ENCODE measurements around the gene SMIM34.
"Not testable (repeated sequence)": the region's sequence is repeated elsewhere in the genome, so short reads cannot be mapped to it uniquely, and the experiment has no call there.

DNA sequence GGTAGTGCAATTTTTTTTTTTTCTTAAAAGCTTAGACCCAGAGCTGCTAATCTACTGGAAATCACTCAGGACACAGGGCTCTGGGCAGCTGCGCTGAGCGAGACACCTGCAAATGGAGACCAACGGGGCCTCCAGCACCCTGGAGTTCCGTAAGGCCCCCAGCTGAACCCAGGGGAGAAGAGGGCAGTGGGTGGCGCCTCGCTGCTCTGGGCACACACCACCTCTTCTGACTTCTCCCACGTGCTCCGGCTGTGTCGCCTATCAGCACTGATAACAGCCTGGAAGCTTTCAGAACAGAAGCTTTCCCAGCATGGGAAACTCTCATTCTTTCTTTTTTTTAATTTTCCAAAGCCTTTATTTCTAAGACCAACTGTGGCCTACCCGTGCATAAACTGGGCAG lies 31.9 kb upstream of the SMIM34 start:
- TF ChIP-seq, protein P1, sequence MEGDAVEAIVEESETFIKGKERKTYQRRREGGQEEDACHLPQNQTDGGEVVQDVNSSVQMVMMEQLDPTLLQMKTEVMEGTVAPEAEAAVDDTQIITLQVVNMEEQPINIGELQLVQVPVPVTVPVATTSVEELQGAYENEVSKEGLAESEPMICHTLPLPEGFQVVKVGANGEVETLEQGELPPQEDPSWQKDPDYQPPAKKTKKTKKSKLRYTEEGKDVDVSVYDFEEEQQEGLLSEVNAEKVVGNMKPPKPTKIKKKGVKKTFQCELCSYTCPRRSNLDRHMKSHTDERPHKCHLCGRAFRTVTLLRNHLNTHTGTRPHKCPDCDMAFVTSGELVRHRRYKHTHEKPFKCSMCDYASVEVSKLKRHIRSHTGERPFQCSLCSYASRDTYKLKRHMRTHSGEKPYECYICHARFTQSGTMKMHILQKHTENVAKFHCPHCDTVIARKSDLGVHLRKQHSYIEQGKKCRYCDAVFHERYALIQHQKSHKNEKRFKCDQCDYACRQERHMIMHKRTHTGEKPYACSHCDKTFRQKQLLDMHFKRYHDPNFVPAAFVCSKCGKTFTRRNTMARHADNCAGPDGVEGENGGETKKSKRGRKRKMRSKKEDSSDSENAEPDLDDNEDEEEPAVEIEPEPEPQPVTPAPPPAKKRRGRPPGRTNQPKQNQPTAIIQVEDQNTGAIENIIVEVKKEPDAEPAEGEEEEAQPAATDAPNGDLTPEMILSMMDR (IDR thresholded peaks at IDR 0.05) = not testable (repeated sequence)
- TF ChIP-seq POLR2A (IDR thresholded peaks at IDR 0.05) = not testable (repeated sequence)
